ENCODE data around the gene NCLN.

Gene NCLN

DNA sequence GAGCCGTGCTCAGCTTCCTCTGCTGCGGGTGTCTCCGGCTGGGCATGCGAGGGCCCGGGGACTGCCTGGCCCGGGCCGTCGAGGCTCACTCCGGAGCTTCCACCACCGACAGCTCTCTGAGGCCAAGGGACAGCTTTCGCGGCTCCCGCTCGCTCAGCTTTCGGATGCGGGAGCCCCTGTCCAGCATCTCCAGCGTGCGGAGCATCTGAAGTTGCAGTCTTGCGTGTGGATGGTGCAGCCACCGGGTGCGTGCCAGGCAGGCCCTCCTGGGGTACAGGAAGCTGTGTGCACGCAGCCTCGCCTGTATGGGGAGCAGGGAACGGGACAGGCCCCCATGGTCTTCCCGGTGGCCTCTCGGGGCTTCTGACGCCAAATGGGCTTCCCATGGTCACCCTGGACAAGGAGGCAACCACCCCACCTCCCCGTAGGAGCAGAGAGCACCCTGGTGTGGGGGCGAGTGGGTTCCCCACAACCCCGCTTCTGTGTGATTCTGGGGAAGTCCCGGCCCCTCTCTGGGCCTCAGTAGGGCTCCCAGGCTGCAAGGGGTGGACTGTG is 5.9 kb upstream of the NCLN start:
- TF ChIP-seq CTCF (conservative IDR thresholded peaks at IDR 0.05; ENCODE audit: low read depth, low read length): no peak
- H4K20me1 ChIP-seq (ENCODE audit: insufficient read depth): no peaks in the 10 kb centered on the region
- H3K27ac ChIP-seq: no peak overlapping the region
- H3K4me3 ChIP-seq (IDR thresholded peaks at IDR 0.05; ENCODE audit: insufficient read depth, low read depth, low read length): no peak overlapping the region
- H3K4me2 ChIP-seq: no peak overlapping the region
- H3K79me2 ChIP-seq (ENCODE audit: insufficient read depth, low read depth): no peaks in the 10 kb centered on the region
- peaks cover 9% of the 10 kb centered on the region; the same call in 1 of the 2 replicates for H3K27me3 ChIP-seq (ENCODE audit: insufficient read depth, low read depth)
- H2AFZ ChIP-seq (ENCODE audit: low read depth): no peak overlapping the region
- H3K36me3 ChIP-seq (ENCODE audit: insufficient read depth): no peaks in the 10 kb centered on the region
- H3K4me1 ChIP-seq (ENCODE audit: low read depth, poor library complexity, severe bottlenecking): peaks cover 3% of the 10 kb centered on the region
- no peak overlapping the region for H3K9ac ChIP-seq

DNA sequence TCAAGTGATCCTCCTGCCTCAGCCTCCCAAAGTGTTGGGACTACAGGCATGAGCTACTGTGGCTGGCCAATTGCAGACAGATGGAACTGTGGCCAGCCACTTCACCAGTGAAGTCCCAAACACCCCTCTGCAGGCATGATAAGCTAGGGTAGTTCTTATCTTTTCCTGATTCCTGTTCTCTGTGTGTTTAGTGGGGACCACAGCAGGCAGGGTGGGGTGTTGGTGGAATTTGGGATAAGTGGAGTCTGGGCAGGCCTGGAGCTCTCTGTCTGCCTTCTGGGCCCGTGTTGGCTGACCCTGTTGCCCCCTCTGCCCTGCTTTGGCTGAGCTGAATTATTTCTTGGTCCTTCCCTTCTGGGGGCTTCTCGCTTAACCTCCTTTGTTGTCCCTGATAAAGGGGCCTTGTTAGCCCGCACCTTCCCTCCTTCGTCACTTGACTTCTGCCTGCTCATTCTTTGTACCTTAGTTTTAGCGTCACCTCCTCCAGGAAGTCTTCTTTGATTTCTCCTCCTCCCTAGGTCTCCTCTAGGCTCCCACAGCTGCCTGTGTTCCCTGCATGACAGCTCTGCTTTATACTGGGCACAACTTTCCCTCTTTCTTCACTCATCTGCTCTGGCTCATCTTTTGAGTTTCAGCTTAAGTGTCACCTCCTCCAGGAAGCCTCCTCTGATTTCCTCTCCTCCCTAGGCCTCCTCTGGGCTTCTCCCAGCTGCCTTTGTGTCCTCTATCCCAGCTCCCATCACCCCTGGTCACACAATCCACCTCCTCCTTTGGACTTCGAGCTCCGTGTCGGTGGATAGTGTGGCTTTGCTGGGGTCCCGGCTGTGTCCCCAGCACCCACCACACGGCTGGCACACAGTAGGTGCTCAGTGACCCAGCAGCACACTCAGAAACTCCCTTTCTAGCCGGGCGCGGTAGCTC is 1.7 kb upstream of the NCLN start:
- peak overlapping the region; percentile 77; the same call in 1 of the 2 replicates for H2AFZ ChIP-seq (ENCODE audit: low read depth)

GRCh38 chr19:3184847-3185460 is 776 bp upstream of the NCLN start:
- Histone ChIP-seq H2AFZ (ENCODE audit: low read depth) (peak overlapping the region; percentile 77), H3K27me3 (ENCODE audit: insufficient read depth, low read depth) (peaks cover 9% of the 10 kb centered on the region; the same call in 1 of the 2 replicates), H3K27ac (peak overlapping the region; percentile 32; the same call in 1 of the 2 replicates), H4K20me1 (ENCODE audit: insufficient read depth) (no peaks in the 10 kb centered on the region), H3K36me3 (ENCODE audit: insufficient read depth) (no peaks in the 10 kb centered on the region), H3K79me2 (ENCODE audit: insufficient read depth, low read depth) (peaks cover 40% of the 10 kb centered on the region), H3K4me3 (IDR thresholded peaks at IDR 0.05; ENCODE audit: insufficient read depth, low read depth, low read length) (no peak overlapping the region), H3K4me2 (peak overlapping the region; percentile 30), H3K9ac (peak overlapping the region; percentile 79; the same call in 1 of the 2 replicates), H3K4me1 (ENCODE audit: low read depth, poor library complexity, severe bottlenecking) (peaks cover 14% of the 10 kb centered on the region)
- no peak for TF ChIP-seq CTCF (conservative IDR thresholded peaks at IDR 0.05; ENCODE audit: low read depth, low read length)

More for the DNA sequence above, 1.7 kb upstream of the NCLN start:
- Histone ChIP-seq H3K4me2 (no peak overlapping the region), H4K20me1 (ENCODE audit: insufficient read depth) (no peaks in the 10 kb centered on the region), H3K4me1 (ENCODE audit: low read depth, poor library complexity, severe bottlenecking) (peaks cover 14% of the 10 kb centered on the region), H3K27ac (no peak overlapping the region), H3K4me3 (IDR thresholded peaks at IDR 0.05; ENCODE audit: insufficient read depth, low read depth, low read length) (no peak overlapping the region), H3K9ac (no peak overlapping the region), H3K27me3 (ENCODE audit: insufficient read depth, low read depth) (peaks cover 9% of the 10 kb centered on the region; the same call in 1 of the 2 replicates), H3K36me3 (ENCODE audit: insufficient read depth) (no peaks in the 10 kb centered on the region), H3K79me2 (ENCODE audit: insufficient read depth, low read depth) (peaks cover 31% of the 10 kb centered on the region)
- no peak for TF ChIP-seq CTCF (conservative IDR thresholded peaks at IDR 0.05; ENCODE audit: low read depth, low read length)

- peaks cover 50% of the 10 kb centered on the region for H3K79me2 ChIP-seq (ENCODE audit: insufficient read depth, low read depth)
These were observed 494 bp downstream of the NCLN start for GRCh38 chr19:3186160-3186688.

More at GRCh38 chr19:3186160-3186688, 494 bp downstream of the NCLN start:
- Histone ChIP-seq H3K9ac (peak overlapping the region; percentile 79), H3K4me2 (peak overlapping the region; percentile 85), H3K36me3 (ENCODE audit: insufficient read depth) (no peaks in the 10 kb centered on the region), H3K4me1 (ENCODE audit: low read depth, poor library complexity, severe bottlenecking) (peaks cover 12% of the 10 kb centered on the region), H3K27me3 (ENCODE audit: insufficient read depth, low read depth) (peaks cover 6% of the 10 kb centered on the region; the same call in 1 of the 2 replicates), H2AFZ (ENCODE audit: low read depth) (peak overlapping the region; percentile 77), H4K20me1 (ENCODE audit: insufficient read depth) (no peaks in the 10 kb centered on the region), H3K27ac (no peak overlapping the region), H3K4me3 (IDR thresholded peaks at IDR 0.05; ENCODE audit: insufficient read depth, low read depth, low read length) (no peak overlapping the region)
- no peak for TF ChIP-seq CTCF (conservative IDR thresholded peaks at IDR 0.05; ENCODE audit: low read depth, low read length)
